ENCODE measurements around the gene RGS3.
"Not testable (repeated sequence)": the region's sequence is repeated elsewhere in the genome, so short reads cannot be mapped to it uniquely, and the experiment has no call there.

The RGS3 gene

DNA sequence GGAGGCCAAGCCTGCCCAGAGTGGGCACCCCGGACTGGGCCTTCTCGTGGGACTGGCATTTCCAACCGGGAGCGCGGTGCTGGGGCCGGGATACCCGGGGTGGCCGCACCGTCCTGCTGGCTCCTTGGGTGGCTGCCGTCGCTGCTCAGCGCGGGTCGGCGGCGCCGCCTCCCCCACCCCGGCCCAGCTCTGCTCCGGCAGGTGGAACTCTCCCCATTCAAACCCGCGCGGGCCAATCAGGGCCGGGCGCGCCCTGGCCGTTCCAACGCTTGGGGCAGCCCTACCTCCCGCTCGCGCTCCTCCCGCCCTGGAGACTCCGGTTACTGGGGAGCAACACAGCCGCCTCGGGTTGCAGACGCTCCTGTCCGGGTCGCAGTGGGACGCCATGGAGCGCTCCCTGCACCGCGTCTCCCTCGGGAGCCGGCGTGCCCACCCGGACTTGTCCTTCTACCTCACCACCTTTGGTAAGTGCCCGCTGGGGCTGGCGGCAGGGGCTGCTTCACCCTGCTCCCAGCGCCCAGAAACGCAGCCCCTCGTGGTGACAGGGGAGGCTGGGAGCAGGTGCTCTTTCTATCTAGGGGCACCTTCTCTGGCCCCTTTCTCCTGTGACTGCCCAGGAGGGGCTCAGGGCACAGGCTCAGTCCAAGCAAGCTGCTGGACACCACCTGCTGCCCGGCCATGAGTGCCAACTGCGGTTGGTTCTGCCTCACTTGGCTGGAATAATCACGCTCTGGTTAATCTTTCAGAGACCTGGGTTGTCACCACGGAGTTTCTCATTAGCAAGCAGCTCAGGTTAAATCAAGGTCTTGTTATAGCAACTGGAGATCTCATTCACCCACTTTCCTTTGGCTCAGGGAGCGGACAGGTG lies at the start of gene RGS3:
TSS of gene RGS3 (plus strand) at position 310 of the 868 bp plus-strand sequence. CDS start at position 386, 76 bp downstream.
- DNase-seq: peak in 5 of 56 donors; percentile 8 to 50 (median 22)

DNA sequence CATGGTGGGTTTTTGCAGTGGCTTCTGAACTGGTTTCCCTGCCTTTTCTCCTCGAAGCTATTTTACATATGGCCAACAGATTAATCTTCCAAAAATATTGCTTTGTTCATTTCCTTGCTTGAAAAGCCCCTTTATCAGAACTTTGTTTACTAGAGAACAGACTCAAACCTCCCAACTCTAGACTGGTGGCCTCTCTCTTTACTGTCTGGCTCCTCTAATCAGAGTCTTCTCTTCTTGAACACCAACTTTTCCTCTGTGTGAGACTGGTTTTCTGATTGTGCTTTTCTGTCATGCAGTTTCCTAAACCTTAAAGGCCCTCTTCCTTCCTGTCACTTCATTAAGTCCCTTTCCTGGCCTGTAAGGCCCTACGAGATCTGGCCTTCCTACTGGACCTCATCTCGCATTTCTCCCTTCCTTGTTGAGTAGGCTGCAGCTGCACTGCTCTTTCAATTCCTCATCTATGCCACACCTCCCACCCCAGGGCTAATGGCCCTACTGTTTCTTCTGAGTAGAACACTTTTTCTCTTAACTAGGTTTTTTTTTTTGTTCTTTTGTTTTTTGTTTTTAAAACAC lies 47.3 kb upstream of the RGS3 start:
- DNase-seq: peak in 2 of 56 donors; percentile 4 to 9

DNA sequence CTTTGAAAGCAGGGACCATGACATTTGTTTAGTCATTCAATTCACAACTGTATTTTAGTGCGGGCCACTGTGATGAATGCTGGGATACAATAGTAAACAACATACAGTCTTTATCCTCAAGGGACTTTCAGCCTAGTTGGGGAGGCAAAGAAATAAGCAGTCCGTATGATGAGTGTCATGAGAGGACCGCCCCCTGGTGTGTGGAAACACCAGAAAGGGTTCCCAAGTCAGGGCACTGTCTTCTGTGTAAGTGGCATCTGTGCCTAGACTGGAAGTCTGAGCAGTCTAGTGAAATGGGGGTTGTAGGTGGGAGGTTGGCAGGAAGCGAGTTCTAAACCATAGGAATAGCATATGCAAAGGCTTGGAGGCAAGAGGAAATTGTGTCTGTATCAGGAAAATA lies 46.2 kb upstream of the RGS3 start:
- DNase-seq: no peak

DNA sequence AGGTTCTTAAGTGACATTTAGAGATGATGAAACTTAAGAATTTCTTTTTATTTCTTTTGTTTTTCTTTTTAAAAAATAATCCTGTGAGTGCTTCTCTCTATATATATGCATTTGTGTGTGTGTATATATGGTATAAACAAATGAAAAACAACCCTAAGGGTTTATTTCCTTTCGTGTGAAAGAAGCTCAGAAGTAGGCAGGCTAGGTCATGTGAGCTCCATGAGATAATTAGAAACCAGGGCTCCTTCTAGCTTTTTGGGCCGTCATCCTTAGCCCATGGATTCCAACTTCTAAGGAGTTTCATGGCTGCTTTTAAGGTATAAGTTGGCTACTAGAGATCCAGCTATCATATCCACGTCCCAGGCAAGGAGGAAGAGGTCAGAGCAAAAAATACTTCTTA lies 41.8 kb upstream of the RGS3 start:
- no peak for DNase-seq

DNA sequence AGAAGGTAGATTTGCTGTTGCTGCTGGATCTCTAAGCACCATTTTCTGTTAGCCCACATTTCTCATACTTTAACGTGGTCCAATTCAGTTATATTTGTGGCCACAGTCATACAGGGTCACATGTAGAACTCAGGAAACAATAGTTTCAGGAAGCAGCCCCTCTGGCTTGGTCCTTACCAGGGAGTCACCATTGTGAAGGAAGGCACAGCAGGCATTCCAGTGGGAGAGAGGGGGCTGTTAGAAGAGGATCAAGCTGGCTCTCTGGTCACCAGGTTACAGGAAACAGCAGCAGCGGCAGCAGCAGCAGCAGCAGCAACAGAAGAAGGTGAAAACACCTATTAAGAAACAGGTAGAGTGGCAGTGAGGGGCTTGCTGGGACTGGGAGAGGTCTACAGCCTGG lies 38.5 kb upstream of the RGS3 start:
- no peak for DNase-seq

DNA sequence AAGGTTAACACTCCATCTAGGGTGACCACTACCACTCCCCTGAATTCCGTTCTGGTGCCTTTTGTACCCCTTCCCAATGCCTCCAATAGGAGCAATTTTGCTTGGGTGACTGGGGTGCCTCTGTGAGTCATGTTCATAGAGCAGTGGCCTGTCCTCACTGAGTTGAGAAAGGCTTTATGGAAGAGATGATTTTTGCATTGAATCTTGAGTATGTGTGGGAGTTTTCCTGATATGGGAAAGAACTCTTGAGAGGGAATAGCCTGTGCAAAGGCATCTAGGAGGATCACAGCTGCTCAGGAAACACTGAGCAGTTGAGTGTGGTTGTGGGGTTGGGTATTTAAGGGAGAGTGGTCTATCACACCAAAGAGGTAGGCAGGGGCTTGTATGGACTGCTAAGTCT lies 36.8 kb upstream of the RGS3 start:
- DNase-seq: no peak

DNA sequence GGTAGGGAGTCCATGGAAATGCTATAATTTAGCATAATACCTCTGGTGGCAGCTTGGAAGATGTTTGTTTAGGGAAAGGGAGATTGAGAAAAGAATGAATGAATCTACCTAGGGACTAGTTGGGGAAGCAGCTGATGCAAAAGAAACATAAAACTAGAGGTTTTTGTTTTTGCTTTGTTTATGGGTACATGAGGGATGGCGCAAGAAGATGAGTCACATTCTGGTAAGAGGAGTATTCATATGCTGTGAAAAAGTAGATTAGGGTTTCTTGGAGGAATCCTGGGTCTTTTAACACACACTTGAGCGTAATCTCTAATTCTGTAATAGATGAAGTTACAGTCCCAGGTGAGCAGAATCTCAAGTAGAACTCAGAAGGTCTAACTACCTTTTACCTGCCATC lies 35.9 kb upstream of the RGS3 start:
- DNase-seq: no peak

DNA sequence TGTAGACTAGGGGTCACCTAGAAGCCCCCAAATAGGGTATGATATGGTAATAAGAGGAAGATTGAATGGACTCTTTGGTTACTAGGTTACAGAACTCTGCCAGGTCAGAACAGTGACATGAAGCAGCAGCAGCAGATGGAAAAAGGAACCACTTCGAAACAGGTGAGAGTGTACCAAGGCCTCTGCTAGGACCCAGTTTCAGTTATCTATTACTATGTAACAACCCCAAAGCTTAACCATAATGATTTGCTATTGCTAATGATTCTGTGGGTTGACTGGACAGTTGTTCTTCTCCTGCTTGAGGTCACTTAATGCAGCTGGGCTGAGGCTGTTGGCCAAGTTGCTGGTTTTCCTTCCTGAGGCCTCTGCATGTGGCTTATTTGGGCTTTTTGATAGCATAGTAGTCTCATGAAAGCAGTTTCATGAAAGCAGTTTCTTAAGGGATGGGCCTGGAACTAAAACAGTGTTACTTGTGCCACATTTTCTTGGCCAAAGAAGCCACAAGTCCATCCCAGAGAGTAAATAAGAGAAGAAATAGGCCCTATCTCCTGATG lies 35.4 kb upstream of the RGS3 start:
- DNase-seq: no peak

DNA sequence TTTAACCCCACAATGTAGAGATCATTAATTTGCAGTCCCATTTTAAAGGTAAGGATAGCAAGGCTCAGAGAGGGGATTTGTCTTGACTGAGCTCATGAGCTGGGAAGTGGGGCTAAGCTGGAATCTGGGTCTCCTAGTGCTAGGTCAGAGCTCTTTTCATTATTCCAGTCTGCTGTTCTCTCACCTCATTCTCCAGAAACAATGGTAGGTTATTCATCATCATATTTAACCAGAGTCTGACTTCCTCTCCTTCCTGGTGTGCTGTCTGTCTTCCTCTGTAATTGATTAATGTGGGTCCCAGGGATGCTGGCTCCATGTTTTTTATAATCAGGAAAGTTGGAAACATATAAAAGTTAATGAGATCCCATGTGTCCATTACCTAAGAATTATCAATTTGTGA lies 32.3 kb upstream of the RGS3 start:
- DNase-seq: no peak

DNA sequence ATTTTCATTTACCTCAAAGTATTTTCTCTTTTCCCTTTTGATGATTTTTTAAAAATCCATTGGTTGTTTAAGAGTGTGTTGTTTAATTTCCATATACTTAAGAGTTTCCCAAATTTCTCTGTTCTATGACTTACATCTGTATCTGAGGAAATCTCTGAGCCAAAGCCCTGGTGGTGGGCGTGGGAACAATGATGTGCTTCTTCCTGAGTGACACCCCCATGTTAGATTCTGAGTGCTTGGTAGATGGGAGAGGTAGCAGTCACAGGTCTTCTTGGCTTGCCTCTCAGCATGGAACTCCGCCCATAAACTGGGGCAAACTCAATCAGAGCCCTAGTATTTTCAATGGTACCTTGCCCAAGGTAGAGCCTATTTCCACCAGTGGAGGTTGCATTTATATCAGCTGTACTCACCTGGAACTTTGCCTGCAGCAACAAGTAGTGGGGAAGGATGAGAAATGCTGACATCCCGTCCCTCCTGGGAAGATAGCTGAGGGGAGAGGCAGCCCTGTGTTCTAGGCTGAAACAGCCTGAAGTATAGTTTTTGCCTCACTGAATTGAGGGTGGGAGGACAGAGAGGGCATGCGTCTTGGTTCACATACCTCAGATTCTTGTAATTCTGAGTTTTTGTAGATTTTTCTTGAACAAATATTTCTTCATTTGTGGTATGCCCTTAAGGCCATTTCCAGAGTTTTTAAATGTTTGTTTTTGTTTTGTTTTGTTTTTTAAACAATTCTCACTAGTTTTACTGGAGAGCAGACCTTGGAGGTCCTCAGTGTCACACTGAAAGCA lies 26.6 kb upstream of the RGS3 start:
- DNase-seq: peak in 9 of 56 donors; percentile 5 to 39 (median 18)

DNA sequence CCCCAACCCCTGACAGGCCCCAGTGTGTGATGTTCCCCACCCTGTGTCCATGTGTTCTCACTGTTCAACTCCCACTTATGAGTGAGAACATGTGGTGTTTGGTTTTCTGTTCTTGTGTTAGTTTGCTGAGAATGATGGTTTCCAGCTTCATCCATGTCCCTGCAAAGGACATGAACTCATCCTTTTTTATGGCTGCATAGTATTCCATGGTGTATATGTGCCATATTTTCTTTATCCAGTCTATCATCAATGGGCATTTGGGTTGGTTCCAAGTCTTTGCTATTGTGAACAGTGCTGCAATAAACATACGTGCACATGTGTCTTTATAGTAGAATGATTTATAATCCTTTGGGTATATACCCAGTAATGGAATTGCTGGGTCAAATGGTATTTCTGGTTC lies 25.8 kb upstream of the RGS3 start:
- DNase-seq: not testable (repeated sequence)

DNA sequence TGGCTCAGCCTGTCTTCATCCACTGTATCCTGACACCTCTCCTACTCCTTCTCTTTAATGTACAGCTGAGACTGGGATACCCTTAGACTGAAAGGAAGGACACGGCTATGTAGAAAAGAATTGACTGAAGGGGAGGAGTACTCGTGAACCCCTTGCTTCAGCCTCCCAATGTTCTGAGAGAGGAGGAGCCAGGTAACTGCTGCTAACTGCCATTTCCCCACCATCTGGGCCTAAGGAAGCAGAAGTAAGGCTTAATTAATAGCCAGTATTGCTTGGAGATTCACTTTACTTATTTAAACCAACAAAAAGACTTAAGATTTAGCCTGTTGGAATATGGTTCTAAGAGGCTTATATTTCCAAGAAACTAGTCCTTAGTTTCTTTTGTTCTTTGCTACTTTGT lies 18.8 kb upstream of the RGS3 start:
- no peak for DNase-seq

DNA sequence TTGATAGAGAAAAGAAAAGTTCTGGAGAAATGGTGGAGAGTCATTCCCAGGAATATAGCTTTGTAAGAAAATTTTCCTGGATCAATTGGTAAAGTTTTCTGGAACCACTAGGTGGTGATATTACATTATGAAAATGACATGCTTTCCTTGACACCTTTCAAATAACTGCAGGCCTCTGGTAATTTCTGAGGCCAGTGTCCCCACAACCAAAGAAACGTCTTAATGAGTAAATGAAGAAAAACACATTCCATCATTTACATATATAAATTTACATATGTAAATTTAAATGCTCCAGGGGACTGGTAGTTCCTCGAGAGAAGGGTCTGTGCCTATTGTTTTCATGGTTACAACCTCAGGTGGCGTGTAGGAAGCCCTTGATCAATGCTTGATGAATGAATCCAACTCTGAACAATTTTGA lies 17.2 kb upstream of the RGS3 start:
- DNase-seq: peak in 2 of 56 donors; percentile 23 to 37

DNA sequence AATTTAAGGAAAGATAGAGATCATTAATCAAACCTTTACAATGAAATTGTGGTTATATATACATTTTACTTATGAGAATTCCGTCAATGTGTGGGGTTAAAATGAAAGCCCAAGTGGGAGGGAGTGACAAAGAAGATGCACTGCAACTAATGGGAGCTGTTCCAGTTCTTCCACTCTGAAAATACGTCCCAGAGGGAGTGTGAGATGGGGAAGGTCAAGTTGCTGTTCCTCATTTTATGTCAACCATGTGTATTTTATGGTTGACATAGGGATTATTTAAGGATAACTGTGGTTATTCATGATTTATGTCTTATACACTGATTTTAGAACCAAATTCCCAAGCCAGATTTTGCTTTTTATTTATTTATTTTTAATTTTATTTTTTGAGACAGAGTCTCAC lies 14.2 kb upstream of the RGS3 start:
- DNase-seq: no peak

DNA sequence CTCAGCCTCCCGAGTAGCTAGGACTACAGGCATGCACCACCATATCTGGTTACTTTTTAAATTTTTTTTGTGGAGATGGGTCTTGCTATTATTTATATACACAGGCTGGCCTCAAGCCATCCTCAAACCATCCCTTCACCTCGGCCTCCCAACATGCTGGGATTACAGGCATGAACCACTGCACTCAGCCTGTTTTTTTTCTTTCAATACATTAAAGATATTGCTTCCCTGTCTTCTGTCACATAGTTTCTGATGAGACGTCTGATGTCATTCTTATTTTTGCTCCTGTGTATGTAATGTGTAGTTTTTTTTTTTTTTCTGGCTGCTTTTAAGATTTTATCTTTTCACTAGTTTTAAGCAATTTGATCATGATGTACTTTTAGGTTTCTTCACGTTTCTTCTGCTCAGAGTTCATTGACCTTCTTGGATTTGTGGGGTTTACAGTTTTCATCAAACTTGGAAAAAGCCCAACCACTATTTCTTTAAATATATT lies 11.4 kb upstream of the RGS3 start:
- no peak for DNase-seq

DNA sequence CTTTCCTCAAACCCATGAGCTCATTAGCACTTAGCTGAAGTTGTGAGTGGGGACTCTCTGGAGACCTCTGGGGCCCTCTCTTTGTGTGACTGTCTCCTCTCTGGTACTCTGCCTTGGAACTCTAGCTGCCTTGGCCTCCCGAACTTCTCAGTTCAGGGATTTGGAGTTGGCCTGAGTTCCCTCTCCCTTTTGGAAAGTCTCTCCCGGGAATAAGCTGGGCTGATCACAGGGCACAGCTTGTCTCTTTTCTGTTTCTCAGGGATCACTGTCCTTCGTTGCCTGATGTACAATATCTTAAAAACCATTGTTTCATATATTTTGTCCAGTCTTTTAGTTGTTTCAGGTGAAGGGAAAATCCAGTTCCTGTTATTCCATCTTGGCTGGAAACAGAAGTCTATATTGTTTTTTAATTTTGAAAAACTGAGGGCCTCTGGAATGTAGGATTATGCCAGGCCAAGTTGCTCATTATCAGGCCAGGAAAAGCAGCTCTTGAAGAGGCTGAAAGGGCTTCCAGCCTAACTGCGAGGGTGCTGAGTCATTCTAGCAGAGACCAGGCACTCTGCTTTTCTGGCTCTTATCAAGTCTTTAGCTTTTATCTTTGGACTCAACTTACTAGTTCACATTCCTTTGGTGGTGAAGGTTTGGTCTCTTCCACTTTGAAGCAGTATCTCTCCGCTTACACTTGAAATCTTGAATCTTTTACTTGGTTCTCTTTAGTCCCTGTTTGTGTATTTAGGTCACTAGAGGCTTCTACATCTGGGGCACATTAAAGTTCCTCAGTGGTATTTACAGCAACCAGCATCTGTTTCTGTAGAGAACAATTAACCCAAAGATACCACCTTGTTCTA lies 8.4 kb upstream of the RGS3 start:
- DNase-seq: peak in 1 of 56 donors; percentile 27

DNA sequence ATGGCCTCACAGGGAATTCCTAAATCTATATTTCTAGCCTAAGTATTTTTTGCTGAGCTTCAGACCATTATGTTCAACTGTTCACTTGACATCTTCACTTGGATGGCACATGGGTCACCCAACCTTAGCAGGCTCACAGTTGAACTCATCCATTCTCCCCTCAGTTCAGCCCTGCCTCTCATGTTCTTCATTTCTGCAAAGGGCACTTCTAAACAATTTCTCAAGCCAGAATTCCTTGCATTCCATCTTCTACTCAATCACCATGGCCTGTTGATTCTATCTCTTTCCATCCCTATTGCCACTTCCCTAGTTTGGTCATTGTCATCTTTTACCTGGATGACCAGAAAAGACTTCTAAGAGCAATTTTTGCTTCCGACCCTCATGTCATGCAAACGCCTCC lies 7.3 kb upstream of the RGS3 start:
- no peak for DNase-seq

DNA sequence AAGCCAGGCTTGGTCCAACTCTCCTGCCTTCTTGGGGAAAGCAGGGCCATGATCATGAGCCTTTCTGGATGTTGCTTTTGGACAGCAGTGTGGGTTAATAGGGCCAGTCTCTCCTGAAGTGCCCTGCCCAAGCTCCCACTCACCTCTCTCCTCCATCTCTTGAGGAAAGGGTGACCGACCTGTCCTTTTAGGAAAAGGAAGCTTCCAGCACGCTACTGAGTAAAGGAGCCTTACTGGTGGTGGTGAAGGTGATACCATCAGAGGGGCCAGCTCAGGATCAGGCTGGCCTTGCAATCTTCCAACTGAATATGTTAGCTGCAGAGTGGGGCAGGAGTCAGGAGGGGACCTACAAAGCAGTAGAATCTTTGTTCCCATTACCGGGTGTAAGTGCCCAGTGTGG lies 2.2 kb upstream of the RGS3 start:
- no peak for DNase-seq

DNA sequence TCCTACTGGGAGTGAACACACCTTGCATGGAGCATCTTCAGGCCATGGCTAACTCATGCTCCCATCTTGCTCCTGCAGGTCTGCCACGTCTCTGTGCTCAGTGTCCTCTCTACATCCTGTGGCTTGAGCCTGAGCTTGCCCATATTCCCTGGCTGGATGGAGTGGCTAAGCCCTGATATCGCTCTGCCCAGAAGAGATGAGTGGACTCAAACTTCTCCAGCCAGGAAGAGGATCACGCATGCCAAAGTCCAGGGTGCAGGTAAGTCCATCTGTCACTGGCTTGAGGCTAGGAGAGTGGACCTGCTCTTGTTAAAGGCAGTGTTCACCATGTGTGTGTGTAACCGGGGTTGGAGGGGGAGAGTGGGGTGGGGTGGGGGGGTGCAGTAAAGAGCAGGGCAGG lies 1.6 kb upstream of the RGS3 start:
- no peak for DNase-seq

DNA sequence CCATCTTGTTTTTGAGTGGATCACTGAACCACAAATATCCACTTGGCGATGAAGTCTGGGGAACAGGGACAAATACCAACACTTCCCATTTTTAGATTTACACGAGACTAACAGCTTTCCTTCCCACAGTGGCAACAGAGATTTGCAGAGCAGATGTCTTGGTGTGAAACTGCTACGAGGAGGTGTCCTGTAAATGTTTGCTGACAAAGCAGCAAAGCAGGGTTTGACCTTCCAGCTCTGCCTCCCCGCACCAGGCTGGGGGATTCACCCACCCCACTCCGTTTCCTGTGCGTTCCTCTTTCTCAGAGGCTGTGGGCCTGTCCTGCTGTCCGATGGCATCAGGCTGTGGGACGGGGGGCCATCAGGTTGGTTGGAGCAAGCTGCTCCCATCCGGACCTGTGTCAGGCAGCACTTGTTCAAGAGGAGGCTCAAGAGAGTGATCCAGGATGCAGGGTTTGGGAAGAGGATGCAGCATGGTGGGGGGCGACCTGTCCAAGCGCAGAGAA lies 693 bp upstream of the RGS3 start:
- no peak for DNase-seq

DNA sequence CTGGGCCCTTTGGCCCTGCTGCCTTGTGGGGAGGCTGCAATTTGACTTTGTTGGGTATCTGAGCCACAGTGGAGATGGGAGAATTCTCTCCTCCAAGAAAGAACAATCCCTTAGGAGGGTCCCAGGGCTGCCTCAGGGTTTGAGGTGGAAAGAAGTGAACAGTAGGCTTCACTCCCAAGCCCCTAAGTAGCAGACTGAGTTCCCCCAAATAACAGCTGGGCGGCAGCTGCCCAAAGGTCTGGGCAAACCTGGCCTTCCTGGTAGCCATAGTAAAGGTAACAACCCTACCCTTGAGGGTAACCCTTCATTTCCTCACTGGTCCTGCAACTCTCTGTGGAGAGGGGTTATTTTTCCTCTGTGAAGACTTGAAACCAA lies 746 bp downstream of the RGS3 start:
- DNase-seq: no peak

All from nucleus accumbens (tissue), 56 donors.